HG03045 (cell line): ENCODE measurements around the gene CYP1A2.
"Not testable (repeated sequence)": the region's sequence is repeated elsewhere in the genome, so short reads cannot be mapped to it uniquely, and the experiment has no call there.

ENCODE experiments used
- ATAC-seq: cut with Tn5 transposase; IDR thresholded peaks from one replicate; pipeline ENCODE4 v1.9.1; 2021; ENCODE audit warnings: mild to moderate bottlenecking, moderate library complexity; ENCODE audit not compliant: unreplicated experiment

CYP1A2 gene, protein sequence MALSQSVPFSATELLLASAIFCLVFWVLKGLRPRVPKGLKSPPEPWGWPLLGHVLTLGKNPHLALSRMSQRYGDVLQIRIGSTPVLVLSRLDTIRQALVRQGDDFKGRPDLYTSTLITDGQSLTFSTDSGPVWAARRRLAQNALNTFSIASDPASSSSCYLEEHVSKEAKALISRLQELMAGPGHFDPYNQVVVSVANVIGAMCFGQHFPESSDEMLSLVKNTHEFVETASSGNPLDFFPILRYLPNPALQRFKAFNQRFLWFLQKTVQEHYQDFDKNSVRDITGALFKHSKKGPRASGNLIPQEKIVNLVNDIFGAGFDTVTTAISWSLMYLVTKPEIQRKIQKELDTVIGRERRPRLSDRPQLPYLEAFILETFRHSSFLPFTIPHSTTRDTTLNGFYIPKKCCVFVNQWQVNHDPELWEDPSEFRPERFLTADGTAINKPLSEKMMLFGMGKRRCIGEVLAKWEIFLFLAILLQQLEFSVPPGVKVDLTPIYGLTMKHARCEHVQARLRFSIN

DNA sequence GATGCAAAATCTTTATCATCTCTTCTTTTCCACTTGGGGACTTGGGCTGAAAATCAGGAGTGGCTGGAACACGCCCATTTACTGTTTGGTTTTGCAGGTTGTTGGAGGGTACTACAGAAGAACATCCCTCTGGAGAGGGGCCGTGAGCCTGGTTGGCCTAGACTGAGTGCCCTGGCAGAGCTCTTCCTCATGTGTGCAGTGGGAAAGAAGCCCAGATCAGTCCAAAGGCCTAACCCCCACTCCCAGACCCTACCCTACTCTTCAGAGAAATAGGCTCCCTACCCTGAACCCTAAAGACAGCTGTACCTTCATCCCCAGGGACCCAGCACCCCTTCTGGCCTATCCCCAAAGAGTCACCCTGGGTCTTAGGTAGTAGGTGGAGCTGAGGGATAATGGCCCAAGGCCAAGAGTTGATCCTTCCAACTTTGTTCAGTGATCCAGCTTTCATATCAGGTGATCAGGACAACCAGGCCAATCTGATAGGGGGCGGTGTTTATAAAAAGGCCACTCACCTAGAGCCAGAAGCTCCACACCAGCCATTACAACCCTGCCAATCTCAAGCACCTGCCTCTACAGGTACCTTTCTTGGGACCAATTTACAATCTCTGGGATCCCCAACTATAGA, at the start of gene CYP1A2:
Gene CYP1A2 (plus strand): TSS at position 524 of the 625 bp plus-strand sequence. CDS start 894 bp downstream, outside the sequence.
- no peak for ATAC-seq

- ATAC-seq = no peak
These were observed 39.6 kb upstream of the CYP1A2 start for GRCh38 chr15:74709011-74709410.

DNA sequence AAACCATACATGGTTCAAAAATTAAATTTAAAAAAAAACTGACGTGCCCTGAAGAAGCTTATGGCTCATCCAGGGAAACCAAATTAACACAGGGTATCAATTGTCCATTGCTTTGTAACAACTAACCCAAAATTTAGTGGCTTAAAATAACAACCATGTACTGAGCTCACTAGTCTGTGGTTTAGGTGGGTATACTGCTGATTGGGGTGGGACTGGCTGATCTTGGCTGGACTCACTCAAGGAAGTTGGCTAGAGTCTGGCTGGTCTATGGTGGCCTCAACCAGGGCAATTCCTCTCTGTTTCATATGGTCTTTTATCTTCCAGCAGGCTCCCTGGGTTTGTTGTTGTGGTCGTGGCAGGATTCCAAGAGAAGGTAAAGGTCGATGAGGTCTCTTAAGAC, 38.8 kb upstream of the CYP1A2 start:
- ATAC-seq = no peak

- ATAC-seq = no peak
These were observed 38.1 kb upstream of the CYP1A2 start for GRCh38 chr15:74710319-74711094.

- ATAC-seq = no peak
These were observed 36.3 kb upstream of the CYP1A2 start for GRCh38 chr15:74712311-74712710.

- ATAC-seq = no peak
These were observed 32.0 kb upstream of the CYP1A2 start for GRCh38 chr15:74716651-74717050.

DNA sequence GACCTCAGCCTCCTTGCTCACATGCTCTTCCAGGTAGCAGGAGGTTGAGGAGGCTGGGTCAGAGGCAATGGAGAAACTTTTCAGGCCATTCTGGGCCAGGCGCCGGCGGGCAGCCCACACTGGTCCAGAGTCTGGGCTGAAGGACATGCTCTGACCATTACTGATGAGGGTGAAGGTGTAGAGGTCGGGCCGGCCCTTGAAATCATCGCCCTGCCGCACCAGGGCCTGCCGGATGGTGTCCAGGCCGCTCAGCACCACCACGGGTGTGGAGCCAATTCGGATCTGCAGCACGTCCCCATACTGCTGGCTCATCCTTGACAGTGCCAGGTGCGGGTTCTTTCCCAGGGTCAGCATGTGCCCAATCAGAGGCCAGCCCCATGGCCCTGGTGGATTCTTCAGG, 26.1 kb upstream of the CYP1A2 start:
- ATAC-seq = no peak

- no peak for ATAC-seq
These were observed 25.5 kb upstream of the CYP1A2 start for GRCh38 chr15:74723187-74723586.

GRCh38 chr15:74723754-74724334, 24.8 kb upstream of the CYP1A2 start:
- ATAC-seq = no peak

DNA sequence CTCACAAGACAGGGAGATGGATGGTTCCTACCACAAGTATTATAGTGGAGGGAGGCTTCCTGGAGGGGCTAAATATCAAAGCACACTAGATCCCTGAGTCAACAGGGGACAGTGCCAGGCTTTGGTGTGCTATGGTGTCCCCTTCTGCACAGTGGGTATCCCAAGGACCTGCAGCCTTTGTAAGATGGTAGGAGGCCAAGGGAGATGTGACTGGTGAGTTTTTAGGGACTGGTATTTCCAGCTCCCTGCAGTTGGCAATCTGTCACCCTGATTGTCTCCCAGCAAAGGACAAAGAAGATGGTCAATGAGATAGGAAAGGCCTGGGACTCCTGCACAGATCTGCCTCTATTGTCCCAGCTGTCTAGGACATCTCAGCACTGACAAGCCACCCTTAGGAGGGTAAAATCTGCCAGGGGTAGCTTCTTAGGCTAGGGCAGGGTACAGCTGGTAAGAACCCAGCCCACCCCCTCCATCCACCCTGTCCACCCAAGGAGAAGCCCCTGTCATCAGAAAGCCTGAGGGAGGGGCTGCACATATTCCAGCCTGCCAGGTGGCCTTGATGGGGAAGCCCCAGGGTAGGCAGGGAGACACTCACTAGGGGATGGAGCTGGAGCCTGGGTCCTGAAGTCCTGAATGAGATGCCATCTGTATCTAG, 23.9 kb upstream of the CYP1A2 start:
- no peak for ATAC-seq

DNA sequence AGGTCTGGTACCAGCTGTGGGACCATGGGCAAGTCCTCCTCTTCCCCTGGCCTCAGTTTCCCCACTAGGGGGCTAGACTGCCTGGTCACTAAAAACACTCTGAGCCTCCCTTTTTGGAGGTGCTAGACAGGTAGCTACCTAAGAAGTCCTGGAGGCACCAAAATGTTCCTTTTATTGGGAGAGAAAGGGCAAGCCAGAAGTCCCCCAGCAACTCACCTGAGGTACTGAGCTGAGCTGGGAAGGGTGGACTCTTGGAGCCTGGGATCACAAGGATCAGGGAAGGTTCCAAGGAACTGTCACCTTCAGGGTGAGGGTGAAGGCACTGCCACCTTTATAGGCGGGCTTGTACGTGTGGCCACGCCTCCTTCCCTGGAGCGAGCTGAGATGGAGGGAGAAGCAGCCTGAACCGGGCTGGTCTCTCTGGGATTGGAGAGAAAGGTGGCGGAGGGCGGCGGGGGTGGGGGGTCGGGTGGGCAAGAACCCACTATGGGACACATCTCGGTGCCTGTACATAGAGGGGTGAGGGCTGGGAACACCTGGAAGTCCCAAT, 23.3 kb upstream of the CYP1A2 start, which contains the start of gene CYP1A1:
Gene CYP1A1 (minus strand): TSS at position 304 of the 550 bp plus-strand sequence. CDS start 2,431 bp downstream, outside the sequence.
- ATAC-seq = no peak

DNA sequence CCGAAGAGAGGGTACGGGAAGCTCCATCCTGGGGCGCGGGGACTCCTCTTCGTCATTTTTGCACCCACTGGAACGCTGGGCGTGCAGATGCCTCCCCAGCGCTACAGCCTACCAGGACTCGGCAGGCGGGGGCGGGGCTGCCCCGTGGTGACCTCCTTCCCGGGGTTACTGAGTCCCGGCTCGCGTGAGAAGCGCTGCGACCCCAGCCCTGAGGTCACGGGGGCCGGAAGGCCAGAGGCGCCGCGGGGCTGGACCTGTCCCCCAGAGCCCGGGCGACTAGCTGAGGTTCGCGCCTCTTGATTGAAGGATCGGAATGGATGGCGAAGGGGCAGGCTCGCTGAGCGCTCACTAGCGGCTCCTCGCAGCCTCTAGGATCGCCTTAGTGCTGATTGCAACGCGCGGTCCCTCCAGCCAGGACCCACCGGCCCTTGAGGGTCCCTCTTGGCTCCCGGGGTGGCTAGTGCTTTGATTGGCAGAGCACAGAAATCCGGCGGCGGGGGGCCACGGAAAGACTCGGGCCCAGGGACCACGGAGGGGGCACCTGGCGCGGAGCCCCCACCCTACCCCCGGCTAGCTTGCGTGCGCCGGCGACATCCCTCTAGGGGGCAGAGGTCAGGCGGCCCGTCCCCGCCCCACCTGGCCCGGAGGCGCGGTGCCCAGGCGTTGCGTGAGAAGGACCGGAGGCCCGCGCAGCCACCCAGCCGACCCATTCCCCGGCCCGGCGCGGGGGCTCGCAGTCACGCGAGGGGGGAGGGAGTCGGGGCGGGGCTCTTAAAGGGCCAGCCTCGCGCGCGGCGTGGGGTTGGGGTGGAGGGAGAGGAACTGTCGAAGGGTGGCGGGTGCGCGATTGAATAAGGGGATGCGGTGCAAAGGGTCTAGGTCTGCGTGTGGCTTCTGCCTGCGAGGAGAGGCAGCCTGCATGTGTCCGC, 22.5 kb upstream of the CYP1A2 start:
- ATAC-seq = no peak

- ATAC-seq = no peak
These were observed 21.9 kb upstream of the CYP1A2 start for GRCh38 chr15:74726774-74727164.

DNA sequence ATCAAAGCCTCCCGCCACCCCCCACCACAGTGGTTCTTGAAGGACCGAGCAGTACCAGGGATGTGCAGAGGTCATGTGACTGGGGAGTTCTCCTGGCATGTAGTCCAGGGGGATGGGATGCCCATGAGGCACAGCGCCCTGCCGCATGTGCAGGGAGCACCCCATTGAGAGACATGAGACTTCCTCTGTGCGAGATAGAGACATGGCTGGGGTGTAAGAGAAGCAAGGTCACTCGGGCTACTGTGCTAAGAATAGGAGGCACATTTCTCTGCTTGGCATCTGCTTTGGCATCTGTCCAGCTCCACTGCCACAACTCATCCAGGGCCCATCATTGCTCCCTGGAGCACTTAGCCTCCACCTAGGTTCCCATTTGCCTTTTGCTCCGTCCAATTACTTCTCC, 20.9 kb upstream of the CYP1A2 start:
- ATAC-seq = no peak

GRCh38 chr15:74728699-74729098, 19.9 kb upstream of the CYP1A2 start:
- ATAC-seq = not testable (repeated sequence)

DNA sequence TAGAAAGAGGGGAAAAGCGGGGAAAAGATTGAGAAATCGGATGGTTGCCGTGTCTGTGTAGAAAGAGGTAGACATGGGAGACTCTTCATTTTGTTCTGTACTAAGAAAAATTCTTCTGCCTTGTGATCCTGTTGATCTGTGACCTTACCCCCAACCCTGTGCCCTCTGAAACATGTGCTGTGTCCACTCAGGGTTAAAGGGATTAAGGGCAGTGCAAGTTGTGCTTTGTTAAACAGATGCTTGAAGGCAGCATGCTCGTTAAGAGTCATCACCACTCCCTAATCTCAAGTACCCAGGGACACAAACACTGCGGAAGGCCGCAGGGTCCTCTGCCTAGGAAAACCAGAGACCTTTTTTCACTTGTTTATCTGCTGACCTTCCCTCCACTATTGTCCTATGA, 19.3 kb upstream of the CYP1A2 start:
- not testable (repeated sequence) for ATAC-seq

- no peak for ATAC-seq
These were observed 17.9 kb upstream of the CYP1A2 start for GRCh38 chr15:74730619-74731316.

GRCh38 chr15:74732846-74733245, 15.8 kb upstream of the CYP1A2 start:
- no peak for ATAC-seq
